Panc1 (cell line): ENCODE data around the gene PHLDA3. TPM values are rescaled to one million over a fixed set of nuclear protein-coding genes. Genes with fewer than 3 reads are reported as not detected.

Experiments used
- ATAC-seq: fragments of 200-7000 bp; cut with Tn5 transposase; 2 replicates; pipeline ENCODE4 v1.9.1; 2020; ENCODE audit warnings: mild to moderate bottlenecking, moderate library complexity
- BruUV-seq: library from RNA; stranded (reverse); fragments of 400-500 nt; replicated peaks from 2 replicates; lab custom pipeline; 2021; lab: Mats Ljungman, UMichigan
- CTCF ChIA-PET: fragments of 300-600 bp; sonication (Branson Sonifier 250); formaldehyde crosslinking; loops from one replicate; lab custom pipeline; 2022; ENCODE audit warnings: antibody characterized with exemption; lab: Charles Lee
- POLR2A ChIA-PET: fragments of 300-600 bp; sonication (Branson Sonifier 250); formaldehyde crosslinking; loops from one replicate; lab custom pipeline; 2022; ENCODE audit warnings: antibody characterized with exemption; lab: Charles Lee
- DNase-seq: peaks from one replicate; pipeline ENCODE4 v3.0.0-alpha.2; 2010; ENCODE audit warnings: low read depth, low spot score
- H3K27ac ChIP-seq: 2 replicates; pipeline ENCODE4 v1.5.1; 2011; ENCODE audit warnings: mild to moderate bottlenecking, low read length, inconsistent platforms
- H3K27me3 ChIP-seq: fragments of 200-500 bp; sonication (Bioruptor generic); 2 replicates; pipeline ENCODE4 v1.6.0; 2014; ENCODE audit warnings: low read length, inconsistent platforms; ENCODE audit not compliant: control insufficient read depth, insufficient read depth
- H3K36me3 ChIP-seq: fragments of 200-500 bp; sonication (Bioruptor generic); 2 replicates; pipeline ENCODE4 v1.5.1; 2014; ENCODE audit warnings: inconsistent platforms, mild to moderate bottlenecking, low read length, moderate library complexity; ENCODE audit not compliant: control insufficient read depth, insufficient read depth
- H3K4me1 ChIP-seq: 2 replicates; pipeline ENCODE4 v1.5.1; 2011; ENCODE audit warnings: inconsistent platforms, mild to moderate bottlenecking, low read length, moderate library complexity; ENCODE audit not compliant: control insufficient read depth, insufficient read depth
- H3K4me3 ChIP-seq, 2 experiments: 2 replicates each; pipeline ENCODE4 v1.5.1; 2011 to 2012; ENCODE audit warnings: low read depth in 2 of 2, low read length in 2 of 2, mild to moderate bottlenecking in 2 of 2, inconsistent platforms in 1 of 2, moderate library complexity in 1 of 2
- H3K9me3 ChIP-seq: fragments of 200-500 bp; sonication (Bioruptor generic); 2 replicates; pipeline ENCODE4 v1.5.1; 2014; ENCODE audit warnings: low read depth, mild to moderate bottlenecking, inconsistent platforms, low read length, moderate library complexity; ENCODE audit not compliant: control insufficient read depth, insufficient read depth
- POLR2AphosphoS5 ChIP-seq: IDR thresholded peaks from 2 replicates; pipeline ENCODE4 v1.6.1; 2012; ENCODE audit warnings: mild to moderate bottlenecking, low read depth, low read length, moderate library complexity
- SIN3A ChIP-seq: IDR thresholded peaks from 2 replicates; pipeline ENCODE4 v1.6.1; 2012; ENCODE audit warnings: low read depth, mild to moderate bottlenecking, low read length, moderate library complexity, borderline replicate concordance; ENCODE audit not compliant: insufficient read depth
- TCF7L2 ChIP-seq: IDR thresholded peaks from 2 replicates; pipeline ENCODE4 v1.6.1; 2011; ENCODE audit warnings: mild to moderate bottlenecking, low read depth, low read length, inconsistent platforms
- in situ Hi-C: cut with HindIII; loops from 2 replicates; pipeline ENCODE4 v1.10.0; 2016; ENCODE audit warnings: low sequenced_read_pairs, low pct_unique_long_range_greater_than_20kb
- intact Hi-C: fragments of 100-400 bp; cut with micrococcal nuclease; formaldehyde crosslinking; loops from one replicate; pipeline ENCODE4 v1.10.0; 2022; ENCODE audit not compliant: unreplicated experiment
- total RNA-seq: library from RNA; stranded (reverse); gene quantifications from one replicate; pipeline ENCODE4 v1.2.1, GENCODE V29; 2021; ENCODE audit not compliant: unreplicated experiment
- TF ChIP-seq, protein P1 (sequence below), 2 experiments: IDR thresholded peaks; 2 replicates each; pipeline ENCODE4 v1.6.1; 2011 to 2012; ENCODE audit warnings: low read depth in 2 of 2, control low read depth in 1 of 2, low read length in 1 of 2, mild to moderate bottlenecking in 1 of 2, moderate library complexity in 1 of 2; ENCODE audit not compliant: insufficient read depth in 1 of 2
- TF ChIP-seq, protein P2 (sequence below): fragments of 450-650 bp; IDR thresholded peaks from 2 replicates; pipeline ENCODE4 v1.5.1; 2017; ENCODE audit warnings: mild to moderate bottlenecking

PHLDA3 gene
- total RNA-seq, 1 experiment from 2014 or later: 12.3 TPM

DNA sequence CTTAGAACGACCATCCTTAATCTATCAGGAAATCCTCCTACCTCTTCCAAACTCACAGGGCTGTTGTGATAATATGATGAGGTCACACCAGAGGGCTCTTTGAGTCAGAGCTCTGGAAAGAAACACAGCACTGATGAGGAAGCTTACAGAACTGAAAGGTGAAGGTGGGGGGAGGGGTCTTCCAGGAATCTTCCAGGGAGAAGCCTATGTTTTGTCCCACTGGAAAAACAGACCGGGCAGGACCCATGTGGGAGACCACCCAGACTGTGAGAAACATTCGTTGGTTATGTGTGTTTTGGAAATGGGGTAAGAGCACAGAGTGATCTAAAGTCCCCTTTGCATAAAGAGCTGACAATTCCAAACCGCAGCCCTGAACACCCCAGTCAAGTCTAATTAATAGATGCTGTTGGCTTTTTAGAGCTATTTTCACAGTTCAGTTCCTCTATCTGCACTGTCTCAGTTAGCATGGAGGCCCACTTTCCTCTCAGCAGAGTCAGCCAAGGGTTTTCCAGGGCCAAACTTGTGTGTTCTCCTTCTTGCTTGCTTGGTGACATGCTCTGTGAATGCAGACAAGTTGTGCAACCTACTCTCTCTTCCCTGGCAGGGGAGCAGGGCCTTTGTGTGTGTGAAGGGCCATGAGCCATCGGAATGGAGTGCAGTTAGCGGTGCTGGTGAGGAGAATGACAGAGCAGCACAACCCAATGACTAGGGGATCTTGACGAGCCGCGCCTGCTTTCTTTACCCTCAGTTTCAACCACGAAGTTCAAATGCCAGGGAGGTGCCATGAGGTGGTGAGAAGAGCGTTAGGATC, 12.3 kb downstream of the PHLDA3 start:
- BruUV-seq: no TSS peak
- ChIA-PET POLR2A (interaction anchor here (0.5 to 0.6 kb wide), 2 partner anchors 68 to 784 kb away, joined by 3 to 6 read pairs; no protein-coding TSS in a partner anchor), CTCF (interaction anchor here (0.5 to 1.7 kb wide), 3 partner anchors 9 to 438 kb away, joined by 4 to 10 read pairs (median 6); no protein-coding TSS in a partner anchor)
- 0 out of 4 replicates have a peak overlapping the region, but pooled peaks of 1 of the 2 experiments have one; percentile 2 for H3K4me3 ChIP-seq
- H3K4me1 ChIP-seq: peaks cover 34% of the 10 kb centered on the region
- DNase-seq (peak; percentile 61), ATAC-seq (peak; percentile 66)
- no peak for TF ChIP-seq SIN3A
- TF ChIP-seq, protein P1, sequence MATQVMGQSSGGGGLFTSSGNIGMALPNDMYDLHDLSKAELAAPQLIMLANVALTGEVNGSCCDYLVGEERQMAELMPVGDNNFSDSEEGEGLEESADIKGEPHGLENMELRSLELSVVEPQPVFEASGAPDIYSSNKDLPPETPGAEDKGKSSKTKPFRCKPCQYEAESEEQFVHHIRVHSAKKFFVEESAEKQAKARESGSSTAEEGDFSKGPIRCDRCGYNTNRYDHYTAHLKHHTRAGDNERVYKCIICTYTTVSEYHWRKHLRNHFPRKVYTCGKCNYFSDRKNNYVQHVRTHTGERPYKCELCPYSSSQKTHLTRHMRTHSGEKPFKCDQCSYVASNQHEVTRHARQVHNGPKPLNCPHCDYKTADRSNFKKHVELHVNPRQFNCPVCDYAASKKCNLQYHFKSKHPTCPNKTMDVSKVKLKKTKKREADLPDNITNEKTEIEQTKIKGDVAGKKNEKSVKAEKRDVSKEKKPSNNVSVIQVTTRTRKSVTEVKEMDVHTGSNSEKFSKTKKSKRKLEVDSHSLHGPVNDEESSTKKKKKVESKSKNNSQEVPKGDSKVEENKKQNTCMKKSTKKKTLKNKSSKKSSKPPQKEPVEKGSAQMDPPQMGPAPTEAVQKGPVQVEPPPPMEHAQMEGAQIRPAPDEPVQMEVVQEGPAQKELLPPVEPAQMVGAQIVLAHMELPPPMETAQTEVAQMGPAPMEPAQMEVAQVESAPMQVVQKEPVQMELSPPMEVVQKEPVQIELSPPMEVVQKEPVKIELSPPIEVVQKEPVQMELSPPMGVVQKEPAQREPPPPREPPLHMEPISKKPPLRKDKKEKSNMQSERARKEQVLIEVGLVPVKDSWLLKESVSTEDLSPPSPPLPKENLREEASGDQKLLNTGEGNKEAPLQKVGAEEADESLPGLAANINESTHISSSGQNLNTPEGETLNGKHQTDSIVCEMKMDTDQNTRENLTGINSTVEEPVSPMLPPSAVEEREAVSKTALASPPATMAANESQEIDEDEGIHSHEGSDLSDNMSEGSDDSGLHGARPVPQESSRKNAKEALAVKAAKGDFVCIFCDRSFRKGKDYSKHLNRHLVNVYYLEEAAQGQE (IDR thresholded peaks at IDR 0.05; ENCODE audit: insufficient read depth in 1 of 2, low read depth in 2 of 2, low read length in 1 of 2): no peak
- TF ChIP-seq POLR2AphosphoS5: no peak
- TF ChIP-seq, protein P2, sequence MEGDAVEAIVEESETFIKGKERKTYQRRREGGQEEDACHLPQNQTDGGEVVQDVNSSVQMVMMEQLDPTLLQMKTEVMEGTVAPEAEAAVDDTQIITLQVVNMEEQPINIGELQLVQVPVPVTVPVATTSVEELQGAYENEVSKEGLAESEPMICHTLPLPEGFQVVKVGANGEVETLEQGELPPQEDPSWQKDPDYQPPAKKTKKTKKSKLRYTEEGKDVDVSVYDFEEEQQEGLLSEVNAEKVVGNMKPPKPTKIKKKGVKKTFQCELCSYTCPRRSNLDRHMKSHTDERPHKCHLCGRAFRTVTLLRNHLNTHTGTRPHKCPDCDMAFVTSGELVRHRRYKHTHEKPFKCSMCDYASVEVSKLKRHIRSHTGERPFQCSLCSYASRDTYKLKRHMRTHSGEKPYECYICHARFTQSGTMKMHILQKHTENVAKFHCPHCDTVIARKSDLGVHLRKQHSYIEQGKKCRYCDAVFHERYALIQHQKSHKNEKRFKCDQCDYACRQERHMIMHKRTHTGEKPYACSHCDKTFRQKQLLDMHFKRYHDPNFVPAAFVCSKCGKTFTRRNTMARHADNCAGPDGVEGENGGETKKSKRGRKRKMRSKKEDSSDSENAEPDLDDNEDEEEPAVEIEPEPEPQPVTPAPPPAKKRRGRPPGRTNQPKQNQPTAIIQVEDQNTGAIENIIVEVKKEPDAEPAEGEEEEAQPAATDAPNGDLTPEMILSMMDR: no peak
- TF ChIP-seq TCF7L2: no peak
- H3K27me3 ChIP-seq: no peaks in the 10 kb centered on the region
- intact Hi-C loops (no loop called here), in situ Hi-C loops (no loop called here)
- no peaks in the 10 kb centered on the region for H3K9me3 ChIP-seq
- H3K36me3 ChIP-seq: no peaks in the 10 kb centered on the region
- H3K27ac ChIP-seq: peak overlapping the region; percentile 67

DNA sequence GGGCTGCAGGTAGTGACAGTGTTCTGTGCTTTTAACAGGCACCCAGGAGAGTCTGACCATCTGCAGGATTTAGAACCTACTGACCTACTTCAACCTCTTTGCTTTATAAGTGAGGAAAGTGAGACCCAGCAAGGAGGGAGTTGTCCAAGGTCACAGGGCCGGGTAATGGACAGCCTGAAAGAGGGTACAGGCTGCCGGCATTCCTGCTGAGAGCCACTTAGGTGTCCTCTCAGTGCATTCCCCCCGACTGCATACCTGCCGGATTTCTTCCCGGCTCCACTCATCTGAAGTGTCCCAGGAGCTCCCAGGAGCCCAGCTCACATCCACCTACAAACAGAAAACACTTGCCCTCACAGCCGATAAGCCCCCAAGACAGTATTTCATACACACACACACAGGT, 13.9 kb downstream of the PHLDA3 start:
- Histone ChIP-seq H3K9me3 (no peaks in the 10 kb centered on the region), H3K27me3 (no peaks in the 10 kb centered on the region), H3K36me3 (no peaks in the 10 kb centered on the region), H3K27ac (no peak overlapping the region), H3K4me1 (peaks cover 26% of the 10 kb centered on the region), H3K4me3 (no peak overlapping the region)
- POLR2A ChIA-PET: no interaction called here
- ATAC-seq (no peak), DNase-seq (no peak)
- TF ChIP-seq, protein P2: no peak
- TF ChIP-seq POLR2AphosphoS5: no peak
- TF ChIP-seq, protein P1 (IDR thresholded peaks at IDR 0.05; ENCODE audit: insufficient read depth in 1 of 2, low read depth in 2 of 2, low read length in 1 of 2): no peak
- BruUV-seq: no TSS peak
- intact Hi-C loops (no loop called here), in situ Hi-C loops (no loop called here)
- CTCF ChIA-PET: no interaction called here
